Stimulated activated CD4-positive, alpha-beta T cell treated with anti-CD3 and anti-CD28 coated beads, Interleukin-2, amount 100 ng/mL, for 4 hours (primary cell): ENCODE data around the gene LIPM.
"Not testable (repeated sequence)": the region's sequence is repeated elsewhere in the genome, so short reads cannot be mapped to it uniquely, and the experiment has no call there.

ENCODE experiments used
- DNase-seq: peaks from one replicate; pipeline ENCODE4 v3.0.0-alpha.2; 2020; ENCODE audit warnings: low read depth

Gene LIPM

GRCh38 chr10:88803641-88804040 is 1.1 kb downstream of the LIPM start:
- no peak for DNase-seq

DNA sequence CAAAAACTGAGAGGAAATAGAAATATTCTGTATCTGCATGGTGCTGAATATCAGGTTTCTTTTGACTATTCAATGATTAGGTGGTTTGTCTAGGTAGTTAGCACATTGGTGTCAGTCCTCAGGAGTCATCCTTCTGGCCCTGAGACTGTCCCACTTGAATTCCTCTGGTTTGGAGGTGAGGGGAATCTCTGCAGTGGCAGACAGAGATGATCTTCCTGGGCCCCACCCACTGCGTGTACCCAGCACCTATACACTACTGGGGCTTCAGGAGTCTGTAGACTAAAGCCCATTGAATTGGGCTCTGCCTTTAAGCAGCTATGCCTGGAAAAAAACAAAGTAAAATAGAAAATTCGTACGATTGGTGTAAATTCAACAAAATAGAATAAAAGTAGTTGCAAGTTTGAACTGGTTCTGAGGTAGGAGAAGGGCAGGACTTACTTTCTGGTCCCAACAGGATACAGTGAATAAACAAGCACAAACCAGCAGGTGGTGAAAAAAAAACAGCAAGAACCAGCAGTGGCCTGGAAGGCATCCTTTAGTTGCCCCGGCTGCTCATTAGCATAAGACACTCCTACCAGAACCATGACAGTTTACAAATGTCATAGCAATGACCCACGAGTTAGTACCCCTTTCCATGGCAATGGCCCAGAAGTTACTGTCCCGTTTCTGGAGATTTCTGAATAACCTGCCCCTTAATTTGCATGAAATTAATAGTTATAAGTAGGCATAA is 1.7 kb downstream of the LIPM start:
- DNase-seq = no peak

- no peak for DNase-seq
Observed at GRCh38 chr10:88805361-88805760, 2.8 kb downstream of the LIPM start.

- no peak for DNase-seq
Observed at GRCh38 chr10:88805924-88806323, 3.4 kb downstream of the LIPM start.

DNA sequence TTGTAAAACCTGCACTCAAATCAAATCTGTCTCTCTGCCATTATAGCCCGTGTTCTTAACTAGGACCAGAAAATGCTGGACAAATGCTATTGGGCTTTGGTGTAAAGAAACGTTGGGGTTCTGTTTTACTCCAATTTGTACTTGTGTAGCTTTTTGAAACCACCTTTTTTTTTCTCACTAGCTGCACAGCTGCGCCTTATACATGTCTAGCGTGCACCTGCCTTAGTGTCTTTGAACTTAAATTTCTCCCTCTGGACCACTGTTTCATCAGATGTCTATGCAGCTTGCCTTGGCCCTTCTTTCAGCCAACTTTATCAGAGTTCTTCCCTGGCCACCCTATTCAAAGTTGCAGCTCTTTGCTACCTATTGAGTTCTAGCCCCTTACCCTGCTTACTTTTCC is 7.1 kb downstream of the LIPM start:
- no peak for DNase-seq

DNA sequence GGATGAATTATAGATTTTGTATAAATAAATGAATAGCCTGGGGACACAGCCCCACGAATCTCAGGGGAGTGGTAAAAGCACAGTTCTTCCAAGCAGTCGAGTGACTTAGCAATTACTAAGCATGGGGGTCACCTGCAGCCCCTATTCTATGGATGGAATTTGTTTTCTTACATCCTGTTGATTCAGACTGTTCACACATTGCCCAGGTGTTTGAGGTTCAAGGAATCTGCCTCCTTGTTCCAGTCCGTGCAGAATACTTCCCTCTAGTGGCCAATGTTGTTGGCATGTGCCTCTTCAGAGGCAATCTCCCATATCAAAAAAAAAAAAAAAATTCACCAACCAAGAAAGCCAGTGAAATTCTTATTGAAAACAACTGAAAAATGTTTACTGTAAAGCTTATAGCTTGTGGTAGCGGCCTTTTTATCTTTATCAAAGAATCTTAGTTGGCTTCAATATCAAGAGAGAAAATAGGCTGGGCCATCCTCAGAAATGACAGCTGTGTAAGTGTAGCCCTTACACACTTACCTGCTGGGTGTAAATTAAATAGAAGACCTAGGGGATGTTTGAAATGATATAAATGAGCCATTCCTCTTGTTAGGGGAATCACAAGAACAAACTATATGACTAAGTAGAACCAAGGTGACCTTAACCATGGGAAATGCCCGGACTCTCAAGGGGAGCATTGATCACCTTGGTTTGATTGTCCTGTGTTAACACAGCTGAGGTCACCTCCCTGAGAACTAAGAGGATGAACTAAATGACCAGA is 7.8 kb downstream of the LIPM start:
- DNase-seq = peak; percentile 19

GRCh38 chr10:88813200-88813599 is 10.7 kb downstream of the LIPM start:
- no peak for DNase-seq

DNA sequence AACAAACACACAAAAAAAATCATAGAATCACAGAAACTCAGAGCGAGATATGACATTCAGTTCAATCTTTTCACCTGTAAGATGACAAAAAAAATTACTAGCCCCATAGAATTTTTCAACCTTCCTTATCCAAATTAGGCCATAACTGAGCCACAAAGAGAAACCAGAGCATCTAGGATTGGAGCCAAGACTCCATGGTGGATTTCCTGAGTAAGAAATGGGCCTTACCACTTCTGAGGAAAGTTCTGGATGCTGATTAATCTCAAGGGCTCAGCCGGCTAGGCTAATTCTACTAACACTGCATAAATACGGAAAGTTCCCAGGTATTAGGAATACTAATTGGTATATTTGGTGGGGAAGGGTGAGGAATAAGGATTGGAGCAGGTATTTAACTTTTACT is 16.8 kb downstream of the LIPM start:
- DNase-seq = no peak

DNA sequence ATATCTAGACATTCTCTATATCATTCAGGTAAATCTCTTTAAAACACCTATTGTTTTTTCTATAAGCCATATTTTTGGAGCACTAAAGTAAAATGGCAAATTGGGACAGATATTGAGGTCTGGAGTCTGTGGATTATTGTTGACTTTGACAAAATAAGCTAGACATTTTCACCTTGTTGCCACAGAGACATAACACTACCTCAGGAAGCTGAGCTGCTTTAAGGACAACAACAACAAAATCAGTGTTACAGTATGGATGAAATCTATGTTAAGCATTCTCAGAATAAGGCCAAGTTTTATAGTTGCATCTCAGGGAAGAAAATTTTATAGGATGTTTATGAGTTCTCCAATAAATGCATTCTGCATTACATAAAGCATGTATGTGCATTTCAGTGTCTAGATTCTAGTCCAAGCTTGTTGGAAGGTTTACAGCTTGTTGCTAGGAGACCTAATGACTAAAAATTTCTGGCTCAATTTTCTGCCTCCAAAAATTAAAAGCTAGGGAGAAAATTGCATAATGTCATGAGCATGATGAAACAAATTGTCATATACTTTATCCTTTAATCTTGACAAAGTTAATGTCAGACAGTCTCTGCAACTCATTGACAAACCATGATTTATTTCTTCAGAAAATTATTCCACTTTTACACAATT is 18.3 kb downstream of the LIPM start:
- no peak for DNase-seq

GRCh38 chr10:88826388-88826787 is 23.9 kb downstream of the LIPM start:
- no peak for DNase-seq

- DNase-seq = no peak
Observed at GRCh38 chr10:88827671-88828070, 25.1 kb downstream of the LIPM start.

- DNase-seq = no peak
Observed at GRCh38 chr10:88828310-88828709, 25.8 kb downstream of the LIPM start.

- no peak for DNase-seq
Observed at GRCh38 chr10:88830643-88831268, 28.2 kb downstream of the LIPM start.

GRCh38 chr10:88831709-88832108 is 29.2 kb downstream of the LIPM start:
- DNase-seq = peak; percentile 3

- DNase-seq = no peak
Observed at GRCh38 chr10:88832376-88832775, 29.8 kb downstream of the LIPM start.

- no peak for DNase-seq
Observed at GRCh38 chr10:88833156-88833555, 30.6 kb downstream of the LIPM start.

GRCh38 chr10:88833723-88834122 is 31.2 kb downstream of the LIPM start:
- DNase-seq = no peak

- peak; percentile 81 for DNase-seq
Observed at GRCh38 chr10:88835096-88835909, 32.8 kb downstream of the LIPM start.

- DNase-seq = no peak
Observed at GRCh38 chr10:88835910-88836221, 33.3 kb downstream of the LIPM start.

DNA sequence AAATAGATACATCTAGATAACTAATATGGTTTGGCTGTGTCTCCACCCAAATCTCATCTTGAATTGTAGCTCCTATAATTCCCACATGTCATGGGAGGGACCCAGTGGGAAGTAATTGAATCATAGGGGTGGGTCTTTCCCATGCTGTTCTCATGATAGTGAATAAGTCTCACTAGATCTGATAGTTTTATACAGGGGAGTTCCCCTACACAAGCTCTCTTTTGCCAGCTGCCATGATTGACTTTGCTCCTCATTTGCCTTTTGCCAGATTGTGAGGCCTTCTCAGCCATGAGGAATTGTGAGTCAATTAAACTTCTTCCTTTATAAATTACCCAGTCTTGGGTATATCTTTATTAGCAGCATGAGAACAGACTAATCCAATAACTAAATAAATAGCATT is 35.1 kb downstream of the LIPM start:
- DNase-seq = not testable (repeated sequence)

DNA sequence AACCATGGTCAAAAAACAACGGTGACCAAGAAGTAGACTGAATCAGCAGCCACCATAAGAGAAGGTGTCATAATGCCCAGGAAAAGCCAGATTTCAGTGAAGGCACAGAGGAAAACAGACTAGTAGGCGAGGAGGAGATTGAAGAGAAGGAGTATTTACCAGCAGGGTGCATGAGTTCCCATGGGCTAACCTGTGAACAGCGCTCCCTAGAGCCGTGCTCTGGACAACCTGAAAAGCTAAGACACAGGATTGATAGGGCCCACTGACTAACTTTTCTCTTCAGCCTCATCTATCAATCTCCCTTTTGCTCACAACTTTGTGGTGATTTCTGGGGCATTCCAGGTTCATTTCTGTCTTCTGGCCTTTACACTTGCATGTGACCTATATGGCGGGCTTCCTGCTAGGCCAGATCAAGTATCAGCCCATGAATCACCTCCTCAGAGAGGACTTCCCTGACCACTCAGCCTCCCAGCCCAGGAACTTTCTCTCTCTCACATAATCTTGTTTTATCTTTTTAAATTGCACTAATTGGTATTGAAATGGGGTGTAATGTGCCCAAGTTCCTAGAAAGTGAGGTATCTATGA is 36.3 kb downstream of the LIPM start:
- DNase-seq = no peak

- no peak for DNase-seq
Observed at GRCh38 chr10:88840104-88840503, 37.6 kb downstream of the LIPM start.
